Breast epithelium (tissue), 3 donors: ENCODE data around the gene GCNT2.

ENCODE experiments used
- POLR2A ChIP-seq: fragments of 450-650 bp; IDR thresholded peaks from one replicate; pipeline ENCODE4 v1.6.1; 2016; ENCODE audit warnings: antibody characterized with exemption, mild to moderate bottlenecking, moderate library complexity
- TF ChIP-seq, protein P1 (sequence below), 3 donors: fragments of 450-650 bp; IDR thresholded peaks; one replicate each; pipeline ENCODE4 v1.5.1; 2016 to 2017; ENCODE audit warnings: antibody characterized with exemption in 3 of 3, mild to moderate bottlenecking in 3 of 3, moderate library complexity in 3 of 3

DNA sequence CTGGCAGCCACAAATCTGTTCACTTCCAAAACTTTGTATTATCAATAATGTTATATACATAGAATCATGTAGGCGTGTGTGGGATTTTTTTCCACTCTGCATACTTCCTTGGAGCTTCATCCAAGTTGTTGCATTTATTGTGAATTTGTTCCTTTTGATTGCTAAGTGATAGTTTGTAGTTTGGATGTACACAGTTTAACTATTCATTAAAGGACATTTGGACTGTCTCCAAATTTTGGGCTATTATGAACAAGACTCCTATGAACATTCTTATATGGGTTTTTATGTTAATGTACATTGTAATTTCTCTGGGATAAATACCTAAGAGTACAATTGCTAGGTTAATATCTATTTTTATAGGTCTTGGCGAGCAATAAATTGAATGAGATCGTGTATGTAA is 36.2 kb upstream of the GCNT2 start:
- TF ChIP-seq, protein P1, sequence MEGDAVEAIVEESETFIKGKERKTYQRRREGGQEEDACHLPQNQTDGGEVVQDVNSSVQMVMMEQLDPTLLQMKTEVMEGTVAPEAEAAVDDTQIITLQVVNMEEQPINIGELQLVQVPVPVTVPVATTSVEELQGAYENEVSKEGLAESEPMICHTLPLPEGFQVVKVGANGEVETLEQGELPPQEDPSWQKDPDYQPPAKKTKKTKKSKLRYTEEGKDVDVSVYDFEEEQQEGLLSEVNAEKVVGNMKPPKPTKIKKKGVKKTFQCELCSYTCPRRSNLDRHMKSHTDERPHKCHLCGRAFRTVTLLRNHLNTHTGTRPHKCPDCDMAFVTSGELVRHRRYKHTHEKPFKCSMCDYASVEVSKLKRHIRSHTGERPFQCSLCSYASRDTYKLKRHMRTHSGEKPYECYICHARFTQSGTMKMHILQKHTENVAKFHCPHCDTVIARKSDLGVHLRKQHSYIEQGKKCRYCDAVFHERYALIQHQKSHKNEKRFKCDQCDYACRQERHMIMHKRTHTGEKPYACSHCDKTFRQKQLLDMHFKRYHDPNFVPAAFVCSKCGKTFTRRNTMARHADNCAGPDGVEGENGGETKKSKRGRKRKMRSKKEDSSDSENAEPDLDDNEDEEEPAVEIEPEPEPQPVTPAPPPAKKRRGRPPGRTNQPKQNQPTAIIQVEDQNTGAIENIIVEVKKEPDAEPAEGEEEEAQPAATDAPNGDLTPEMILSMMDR (IDR thresholded peaks at IDR 0.05): no peak
- no peak for TF ChIP-seq POLR2A
